HG03354 (cell line): ENCODE data around the gene DNAH5.

Experiments used
- ATAC-seq: cut with Tn5 transposase; IDR thresholded peaks from one replicate; pipeline ENCODE4 v1.9.1; 2021; ENCODE audit warnings: mild to moderate bottlenecking; ENCODE audit not compliant: unreplicated experiment, poor library complexity, severe bottlenecking

DNAH5 gene

DNA sequence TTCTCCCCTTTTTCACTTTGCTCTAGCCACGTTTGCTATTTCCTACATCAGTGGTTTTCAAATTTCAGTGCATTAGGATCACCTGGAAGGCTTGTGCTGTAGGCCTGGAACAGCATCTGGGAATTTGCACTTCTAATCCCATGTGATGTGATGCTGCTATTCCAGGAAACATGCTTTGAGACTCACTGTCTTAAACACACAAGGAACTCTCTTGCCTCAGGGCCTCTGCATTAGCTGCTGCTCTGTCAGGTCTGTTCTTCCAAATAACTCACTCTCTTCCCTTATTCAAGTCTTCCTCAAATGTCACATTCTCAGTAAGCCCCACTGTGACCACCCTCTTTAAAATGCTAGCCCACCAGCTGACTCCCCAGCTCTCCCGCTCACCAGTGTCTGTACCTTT lies 204.0 kb downstream of the DNAH5 start:
- ATAC-seq, result no peak

- ATAC-seq, result no peak
Observed at GRCh38 chr5:13739479-13739878, 205.0 kb downstream of the DNAH5 start.

DNA sequence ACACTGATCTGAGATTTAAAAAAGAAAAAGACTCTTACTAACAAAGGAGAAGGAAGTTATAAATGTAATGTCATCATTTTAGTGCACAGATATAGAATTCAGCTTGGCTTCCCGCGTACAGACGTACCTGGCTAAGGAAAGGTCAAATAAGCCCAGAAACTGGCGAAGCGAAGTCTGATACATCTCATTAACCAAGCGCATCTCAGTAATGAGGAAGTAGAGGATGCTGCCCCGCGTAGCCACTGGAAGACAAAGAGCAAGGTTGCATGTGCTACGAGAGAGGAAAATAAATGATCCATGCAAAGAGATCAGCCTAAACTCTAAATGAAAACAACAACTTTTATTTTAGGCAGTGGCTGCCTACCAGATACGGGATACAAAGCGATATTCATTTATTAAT lies 208.8 kb downstream of the DNAH5 start:
- ATAC-seq, result no peak

DNA sequence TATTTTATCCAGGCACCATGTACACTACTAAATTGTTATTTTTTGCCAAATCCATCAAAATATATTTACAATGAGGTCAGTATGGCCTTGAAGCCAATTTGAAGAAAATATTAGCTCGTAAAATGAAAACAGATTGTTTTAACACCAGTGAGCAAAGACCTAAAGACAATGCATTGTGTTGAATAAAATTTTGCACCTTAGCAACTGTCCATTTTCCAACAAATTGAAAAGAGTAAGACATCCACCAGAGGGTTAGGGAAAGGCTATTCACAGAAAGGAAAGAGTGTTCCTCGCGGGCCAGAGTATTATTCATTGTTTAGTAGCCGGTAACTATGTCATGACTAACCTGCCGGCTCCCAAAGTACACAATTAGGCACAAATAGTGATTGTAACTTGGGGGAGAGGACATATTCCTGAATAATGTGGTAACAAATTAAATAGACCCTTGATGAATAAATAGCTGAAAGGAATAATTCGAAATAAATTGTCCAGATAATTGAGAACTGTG lies 213.3 kb downstream of the DNAH5 start:
- ATAC-seq, result no peak

GRCh38 chr5:13708906-13709305 lies 235.6 kb downstream of the DNAH5 start:
- no peak for ATAC-seq

GRCh38 chr5:13708432-13708831 lies 236.1 kb downstream of the DNAH5 start:
- no peak for ATAC-seq

DNA sequence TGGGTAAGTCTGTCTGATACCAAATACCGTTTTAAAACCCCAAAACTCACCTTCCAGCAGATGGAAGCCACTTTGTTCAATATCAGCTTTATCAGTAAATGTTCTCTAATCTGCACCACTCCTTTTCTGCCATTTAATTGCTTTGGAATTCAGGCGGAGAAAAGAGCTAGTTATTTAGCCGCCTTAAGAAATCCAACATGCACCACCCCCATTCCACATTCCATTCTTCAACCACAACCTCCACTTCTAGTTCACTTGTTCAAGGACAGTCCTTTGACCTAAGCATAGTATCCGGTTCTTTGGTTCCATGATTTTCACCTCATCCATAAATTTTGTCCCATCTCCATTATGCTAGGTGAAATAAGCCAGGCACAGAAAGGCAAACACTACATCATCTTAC lies 240.1 kb downstream of the DNAH5 start:
- no peak for ATAC-seq

GRCh38 chr5:13700626-13701025 lies 243.9 kb downstream of the DNAH5 start:
- ATAC-seq, result no peak

- no peak for ATAC-seq
Observed at GRCh38 chr5:13698885-13699284, 245.6 kb downstream of the DNAH5 start.

DNA sequence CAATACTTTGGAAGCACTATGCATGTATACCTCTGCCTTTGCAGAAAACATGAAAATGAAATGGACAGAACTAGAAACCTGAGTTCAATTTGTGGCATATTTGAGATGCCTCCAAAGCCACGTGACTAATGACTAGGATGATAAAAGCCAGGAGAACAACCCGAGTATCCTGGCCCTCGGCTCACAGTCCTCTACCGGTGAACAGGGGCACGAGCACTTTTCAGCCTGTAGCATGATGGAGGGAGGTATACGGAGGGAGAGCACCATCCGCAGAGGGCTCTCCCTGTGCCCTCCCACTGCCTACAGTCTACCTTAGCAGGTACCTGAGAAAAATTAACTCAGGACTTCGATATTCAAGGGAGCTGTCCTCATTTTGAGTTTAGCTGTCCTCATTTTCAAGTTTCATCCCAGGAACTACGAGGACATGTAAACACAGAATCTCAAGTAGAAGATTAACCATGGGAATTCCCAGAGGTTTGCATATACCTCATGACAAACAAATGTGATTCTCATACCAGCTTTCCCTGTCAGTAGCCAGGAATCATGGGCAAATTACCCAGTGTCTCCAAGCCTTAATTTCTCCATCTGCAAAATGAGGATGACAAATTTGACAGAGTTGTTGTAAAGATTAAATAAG lies 249.3 kb downstream of the DNAH5 start:
- ATAC-seq, result no peak

- ATAC-seq, result no peak
Observed at GRCh38 chr5:13692172-13692571, 252.3 kb downstream of the DNAH5 start.

GRCh38 chr5:13676531-13676930 lies 268.0 kb downstream of the DNAH5 start:
- ATAC-seq, result no peak

DNA sequence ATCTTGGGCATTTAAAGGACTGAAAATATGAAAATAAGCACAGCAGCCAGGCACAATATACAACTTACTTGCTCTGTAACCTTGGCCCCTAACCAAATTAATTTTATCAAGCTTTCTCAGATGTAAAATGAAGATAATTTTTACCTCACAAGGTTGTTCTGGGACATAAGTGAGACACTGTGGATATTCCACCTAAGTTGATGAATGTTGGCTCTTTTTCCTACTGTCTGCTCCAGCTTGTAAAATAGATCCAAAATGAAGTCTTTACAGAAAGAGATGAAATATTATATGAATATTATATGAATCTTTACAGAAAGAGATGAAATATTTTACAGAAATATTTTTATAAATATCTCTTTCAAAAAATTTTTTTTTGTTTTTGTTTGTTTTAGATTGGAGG lies 270.1 kb downstream of the DNAH5 start:
- no peak for ATAC-seq

- ATAC-seq, result no peak
Observed at GRCh38 chr5:13673511-13673910, 271.0 kb downstream of the DNAH5 start.

DNA sequence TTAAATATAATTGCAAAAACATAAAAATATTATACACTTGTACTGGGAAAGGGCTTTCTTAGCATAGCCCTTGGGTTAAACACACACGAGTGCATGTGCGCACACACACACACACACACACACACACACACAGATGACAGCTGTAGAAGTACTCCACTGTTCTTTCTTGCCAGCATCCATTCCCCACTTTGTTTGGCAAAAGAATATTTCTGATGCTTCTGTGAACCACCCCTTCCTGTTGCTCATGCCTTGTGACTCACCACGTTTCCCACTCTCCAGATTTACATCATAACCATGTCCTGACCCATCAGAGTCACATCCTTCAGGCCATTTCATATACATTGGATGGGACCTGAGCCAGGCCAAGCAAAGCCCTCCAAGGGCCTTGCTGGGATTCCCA lies 280.1 kb downstream of the DNAH5 start:
- ATAC-seq, result no peak

DNA sequence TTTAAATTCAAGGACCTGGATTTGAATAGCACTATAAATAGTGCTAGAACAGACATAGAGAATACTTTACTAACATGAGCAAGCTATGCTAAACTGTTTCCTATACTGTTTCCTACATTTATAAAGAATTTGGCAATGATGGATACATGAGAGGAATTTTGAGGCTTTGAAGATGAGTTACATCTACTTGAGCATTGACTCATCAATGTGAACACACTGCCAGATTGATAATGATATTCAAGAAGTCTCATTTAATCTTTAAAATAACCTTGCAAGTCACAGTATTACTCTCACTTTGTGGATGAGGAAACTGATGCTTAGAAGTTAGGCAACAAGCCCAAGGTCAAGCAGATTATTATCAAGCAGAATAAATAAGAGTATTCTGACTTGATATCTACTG lies 281.9 kb downstream of the DNAH5 start:
- no peak for ATAC-seq

- no peak for ATAC-seq
Observed at GRCh38 chr5:13661272-13661671, 283.2 kb downstream of the DNAH5 start.

DNA sequence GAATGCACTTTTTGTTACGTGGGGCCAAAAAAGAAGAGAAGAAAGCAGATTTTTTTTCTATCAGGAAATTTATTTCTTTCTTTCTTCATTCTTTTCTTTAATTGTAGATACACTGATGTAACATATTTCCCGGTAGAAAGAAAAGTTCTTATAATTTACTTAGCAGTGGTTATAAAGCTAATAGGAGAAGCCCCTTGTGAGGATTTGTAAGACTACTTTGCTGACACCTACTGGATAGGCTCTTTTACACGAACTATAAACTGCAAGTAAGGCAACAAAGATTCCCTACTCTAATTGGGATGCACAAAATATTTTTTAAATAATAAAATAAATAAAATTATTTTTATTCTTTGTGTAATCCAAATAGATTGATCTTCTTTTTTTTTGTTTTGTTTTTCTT lies 284.4 kb downstream of the DNAH5 start:
- no peak for ATAC-seq

GRCh38 chr5:13659391-13659790 lies 285.1 kb downstream of the DNAH5 start:
- no peak for ATAC-seq

- no peak for ATAC-seq
Observed at GRCh38 chr5:13658761-13659160, 285.7 kb downstream of the DNAH5 start.

- no peak for ATAC-seq
Observed at GRCh38 chr5:13658152-13658551, 286.3 kb downstream of the DNAH5 start.

DNA sequence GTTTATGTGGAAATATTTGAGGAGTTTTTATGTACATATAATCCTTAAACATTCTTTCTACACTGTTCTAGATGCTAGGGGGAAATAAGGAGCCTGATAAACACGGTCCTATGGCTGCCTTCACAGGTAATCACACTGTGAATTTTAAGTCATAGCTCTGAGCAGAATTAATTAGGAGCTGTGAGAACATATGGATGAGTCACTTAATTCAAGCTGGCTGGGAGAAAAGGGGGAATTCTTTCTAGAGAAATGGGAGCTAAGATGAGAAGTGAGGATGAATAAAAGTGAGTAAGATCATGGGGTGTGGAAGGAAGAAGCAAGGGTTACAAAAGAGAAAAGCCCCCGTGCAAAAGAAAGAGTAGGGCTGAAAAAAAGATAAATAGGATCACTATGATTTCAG lies 290.8 kb downstream of the DNAH5 start:
- ATAC-seq, result no peak
